GM10266 (cell line): Measurements from ENCODE around the gene SESN1.

Experiments
- DNase-seq: peaks from one replicate; pipeline ENCODE4 v3.0.0; 2012; ENCODE audit errors: extremely low spot score
- CTCF ChIP-seq: IDR thresholded peaks from 2 replicates; pipeline ENCODE4 v1.5.1; 2012; ENCODE audit warnings: mild to moderate bottlenecking, low read depth; ENCODE audit not compliant: control insufficient read depth, insufficient read depth; ENCODE audit errors: missing control alignments

The SESN1 gene

GRCh38 chr6:108951351-108951953 is 143.2 kb downstream of the SESN1 start:
- no peak for TF ChIP-seq CTCF
- no peak for DNase-seq

- no peak for DNase-seq
- TF ChIP-seq CTCF = no peak
Observed at GRCh38 chr6:108948181-108948661, 146.4 kb downstream of the SESN1 start.

- no peak for TF ChIP-seq CTCF
- no peak for DNase-seq
Observed at GRCh38 chr6:108947114-108947854, 147.4 kb downstream of the SESN1 start.

GRCh38 chr6:108946695-108947094 is 148.0 kb downstream of the SESN1 start:
- TF ChIP-seq CTCF = no peak
- no peak for DNase-seq

GRCh38 chr6:108945681-108946159 is 148.9 kb downstream of the SESN1 start:
- TF ChIP-seq CTCF = no peak
- DNase-seq = no peak

- no peak for DNase-seq
- TF ChIP-seq CTCF = no peak
Observed at GRCh38 chr6:108944707-108945680, 149.7 kb downstream of the SESN1 start.
